Measurements from ENCODE around the gene ROMO1. TPM values are rescaled to one million over a fixed set of nuclear protein-coding genes. Genes with fewer than 3 reads are reported as not detected.
"Not testable (repeated sequence)": the region's sequence is repeated elsewhere in the genome, so short reads cannot be mapped to it uniquely, and the experiment has no call there.

Gene ROMO1
- total RNA-seq, 4 donors from 2014 or later: 57.4 to 242 (median 150) TPM

DNA sequence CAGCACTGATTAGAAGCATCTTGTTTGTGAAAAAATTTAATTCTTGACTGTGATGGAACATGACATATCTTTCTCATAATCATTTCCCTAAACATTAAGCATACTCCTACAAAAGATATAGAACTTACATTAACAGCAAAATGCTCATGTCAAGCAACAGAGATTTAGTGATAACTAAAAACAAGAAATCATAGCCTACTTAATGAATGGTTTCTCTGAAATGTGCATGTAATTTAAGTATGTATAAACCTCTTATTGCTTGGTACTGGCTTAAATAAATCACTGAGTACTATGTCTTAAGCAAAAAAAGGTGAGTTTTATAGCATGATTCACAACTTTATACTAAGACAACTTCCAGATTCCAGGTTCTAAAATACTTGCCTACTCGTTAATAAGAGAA lies 9.3 kb downstream of the ROMO1 start:
- no peak for DNase-seq (ENCODE audit: low spot score in 2 of 2)
- TF ChIP-seq, protein P1, sequence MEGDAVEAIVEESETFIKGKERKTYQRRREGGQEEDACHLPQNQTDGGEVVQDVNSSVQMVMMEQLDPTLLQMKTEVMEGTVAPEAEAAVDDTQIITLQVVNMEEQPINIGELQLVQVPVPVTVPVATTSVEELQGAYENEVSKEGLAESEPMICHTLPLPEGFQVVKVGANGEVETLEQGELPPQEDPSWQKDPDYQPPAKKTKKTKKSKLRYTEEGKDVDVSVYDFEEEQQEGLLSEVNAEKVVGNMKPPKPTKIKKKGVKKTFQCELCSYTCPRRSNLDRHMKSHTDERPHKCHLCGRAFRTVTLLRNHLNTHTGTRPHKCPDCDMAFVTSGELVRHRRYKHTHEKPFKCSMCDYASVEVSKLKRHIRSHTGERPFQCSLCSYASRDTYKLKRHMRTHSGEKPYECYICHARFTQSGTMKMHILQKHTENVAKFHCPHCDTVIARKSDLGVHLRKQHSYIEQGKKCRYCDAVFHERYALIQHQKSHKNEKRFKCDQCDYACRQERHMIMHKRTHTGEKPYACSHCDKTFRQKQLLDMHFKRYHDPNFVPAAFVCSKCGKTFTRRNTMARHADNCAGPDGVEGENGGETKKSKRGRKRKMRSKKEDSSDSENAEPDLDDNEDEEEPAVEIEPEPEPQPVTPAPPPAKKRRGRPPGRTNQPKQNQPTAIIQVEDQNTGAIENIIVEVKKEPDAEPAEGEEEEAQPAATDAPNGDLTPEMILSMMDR (IDR thresholded peaks at IDR 0.05): no peak
- no peak for TF ChIP-seq POLR2A (IDR thresholded peaks at IDR 0.05)
- 59% methylated on average over 1 of the region's 1 CpG for WGBS, 2 donors
- intact Hi-C loops (cut with DNase I; ENCODE audit: low total_unique reads): no loop called here
- no peak overlapping the region for H3K4me3 ChIP-seq (ENCODE audit: low read depth, poor library complexity, severe bottlenecking)

- DNase-seq (ENCODE audit: low spot score in 2 of 2): no peak
- no peak for TF ChIP-seq POLR2A (IDR thresholded peaks at IDR 0.05)
- intact Hi-C loops (cut with DNase I; ENCODE audit: low total_unique reads): no loop called here
- no peak overlapping the region for H3K4me3 ChIP-seq (ENCODE audit: low read depth, poor library complexity, severe bottlenecking)
- 86 to 97% methylated on average over 1 of the region's 1 CpG for WGBS, 2 donors
Measured at GRCh38 chr20:35709259-35709658, 10.1 kb downstream of the ROMO1 start.

- H3K4me3 ChIP-seq (ENCODE audit: low read depth, poor library complexity, severe bottlenecking): no peak overlapping the region
- no peak for DNase-seq (ENCODE audit: low spot score in 2 of 2)
- intact Hi-C loops (cut with DNase I; ENCODE audit: low total_unique reads): no loop called here
- no peak for TF ChIP-seq POLR2A (IDR thresholded peaks at IDR 0.05)
- TF ChIP-seq, protein P1 (IDR thresholded peaks at IDR 0.05): no peak
Measured at GRCh38 chr20:35710039-35710438, 10.8 kb downstream of the ROMO1 start.

GRCh38 chr20:35710884-35711587 lies 11.8 kb downstream of the ROMO1 start:
- no peak overlapping the region for H3K4me3 ChIP-seq (ENCODE audit: low read depth, poor library complexity, severe bottlenecking)
- WGBS, 2 donors: 64 to 66% methylated on average over 6 of the region's 6 CpGs
- no peak for DNase-seq (ENCODE audit: low spot score in 2 of 2)
- intact Hi-C loops (cut with DNase I; ENCODE audit: low total_unique reads): no loop called here
- TF ChIP-seq POLR2A (IDR thresholded peaks at IDR 0.05): no peak
- TF ChIP-seq, protein P1 (IDR thresholded peaks at IDR 0.05): no peak

GRCh38 chr20:35711588-35712209 lies 12.5 kb downstream of the ROMO1 start:
- no peak for TF ChIP-seq POLR2A (IDR thresholded peaks at IDR 0.05)
- TF ChIP-seq, protein P1 (IDR thresholded peaks at IDR 0.05): no peak
- intact Hi-C loops (cut with DNase I; ENCODE audit: low total_unique reads): no loop called here
- 78% methylated on average over 6 of the region's 6 CpGs for WGBS, 2 donors
- no peak for DNase-seq (ENCODE audit: low spot score in 2 of 2)
- no peak overlapping the region for H3K4me3 ChIP-seq (ENCODE audit: low read depth, poor library complexity, severe bottlenecking)

- H3K4me3 ChIP-seq (ENCODE audit: low read depth, poor library complexity, severe bottlenecking); intact Hi-C loops (cut with DNase I; ENCODE audit: low total_unique reads); DNase-seq (ENCODE audit: low spot score in 2 of 2): not testable (repeated sequence)
- WGBS, 2 donors: 91% methylated on average over 9 of the region's 9 CpGs
Measured at GRCh38 chr20:35713120-35713519, 13.9 kb downstream of the ROMO1 start.

GRCh38 chr20:35714127-35714526 lies 14.9 kb downstream of the ROMO1 start:
- 60 to 61% methylated on average over 4 of the region's 4 CpGs for WGBS, 2 donors
- intact Hi-C loops (cut with DNase I; ENCODE audit: low total_unique reads): no loop called here
- no peak for DNase-seq (ENCODE audit: low spot score in 2 of 2)
- H3K4me3 ChIP-seq (ENCODE audit: low read depth, poor library complexity, severe bottlenecking): no peak overlapping the region
- TF ChIP-seq, protein P1 (IDR thresholded peaks at IDR 0.05): no peak
- no peak for TF ChIP-seq POLR2A (IDR thresholded peaks at IDR 0.05)
